Type B pancreatic cell (in vitro differentiated cells): ENCODE data around the gene EPN3. TPM values are rescaled to one million over a fixed set of nuclear protein-coding genes. Genes with fewer than 3 reads are reported as not detected.

ENCODE experiments used
- DNase-seq: peaks from one replicate; pipeline ENCODE4 v3.0.0; 2021; ENCODE audit warnings: mixed read lengths; ENCODE audit not compliant: unreplicated experiment; ENCODE audit errors: extremely low spot score
- H3K27ac Mint-ChIP-seq: 2 replicates; pipeline ENCODE4 v1.8.0; 2021; ENCODE audit warnings: mild to moderate bottlenecking, mixed read lengths
- H3K27me3 Mint-ChIP-seq: 2 replicates; pipeline ENCODE4 v1.8.0; 2021; ENCODE audit warnings: mixed read lengths
- H3K36me3 Mint-ChIP-seq: 2 replicates; pipeline ENCODE4 v1.8.0; 2021; ENCODE audit warnings: mixed read lengths
- H3K4me1 Mint-ChIP-seq: one replicate; pipeline ENCODE4 v1.8.0; 2021; ENCODE audit warnings: mixed read lengths; ENCODE audit not compliant: unreplicated experiment
- H3K4me3 Mint-ChIP-seq: 2 replicates; pipeline ENCODE4 v1.8.0; 2021; ENCODE audit warnings: mild to moderate bottlenecking, mixed read lengths
- H3K9me3 Mint-ChIP-seq: 2 replicates; pipeline ENCODE4 v1.8.0; 2021; ENCODE audit warnings: mixed read lengths
- total RNA-seq: library from RNA; stranded (reverse); gene quantifications from 2 replicates; pipeline ENCODE4 v1.2.1, GENCODE V29; 2021; ENCODE audit warnings: low replicate concordance
- TF ChIP-seq, protein P1 (sequence below): fragments of 200-600 bp; sonication (generic); conservative IDR thresholded peaks from 2 replicates; pipeline ENCODE4 v1.5.0; 2021; ENCODE audit warnings: antibody characterized with exemption, mild to moderate bottlenecking

Gene EPN3
- total RNA-seq, 1 donor from 2014 or later, result 41.7 TPM

- Mint-ChIP-seq H3K4me1 (peaks cover 15% of the 10 kb centered on the region), H3K27ac (no peak overlapping the region), H3K27me3 (peaks cover 51% of the 10 kb centered on the region), H3K36me3 (no peaks in the 10 kb centered on the region), H3K9me3 (no peaks in the 10 kb centered on the region), H3K4me3 (peak overlapping the region; percentile 72)
- DNase-seq, result no peak
- TF ChIP-seq, protein P1, sequence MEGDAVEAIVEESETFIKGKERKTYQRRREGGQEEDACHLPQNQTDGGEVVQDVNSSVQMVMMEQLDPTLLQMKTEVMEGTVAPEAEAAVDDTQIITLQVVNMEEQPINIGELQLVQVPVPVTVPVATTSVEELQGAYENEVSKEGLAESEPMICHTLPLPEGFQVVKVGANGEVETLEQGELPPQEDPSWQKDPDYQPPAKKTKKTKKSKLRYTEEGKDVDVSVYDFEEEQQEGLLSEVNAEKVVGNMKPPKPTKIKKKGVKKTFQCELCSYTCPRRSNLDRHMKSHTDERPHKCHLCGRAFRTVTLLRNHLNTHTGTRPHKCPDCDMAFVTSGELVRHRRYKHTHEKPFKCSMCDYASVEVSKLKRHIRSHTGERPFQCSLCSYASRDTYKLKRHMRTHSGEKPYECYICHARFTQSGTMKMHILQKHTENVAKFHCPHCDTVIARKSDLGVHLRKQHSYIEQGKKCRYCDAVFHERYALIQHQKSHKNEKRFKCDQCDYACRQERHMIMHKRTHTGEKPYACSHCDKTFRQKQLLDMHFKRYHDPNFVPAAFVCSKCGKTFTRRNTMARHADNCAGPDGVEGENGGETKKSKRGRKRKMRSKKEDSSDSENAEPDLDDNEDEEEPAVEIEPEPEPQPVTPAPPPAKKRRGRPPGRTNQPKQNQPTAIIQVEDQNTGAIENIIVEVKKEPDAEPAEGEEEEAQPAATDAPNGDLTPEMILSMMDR, result no peak
Measured at GRCh38 chr17:50558581-50558940, 26.0 kb downstream of the EPN3 start.

- no peaks in the 10 kb centered on the region for H3K36me3 Mint-ChIP-seq
- no peak for DNase-seq
- TF ChIP-seq, protein P1, result no peak
- peak overlapping the region; percentile 73 for H3K4me3 Mint-ChIP-seq
- H3K9me3 Mint-ChIP-seq, result no peaks in the 10 kb centered on the region
- H3K4me1 Mint-ChIP-seq, result peaks cover 19% of the 10 kb centered on the region
- peaks cover 54% of the 10 kb centered on the region for H3K27me3 Mint-ChIP-seq
- H3K27ac Mint-ChIP-seq, result no peak overlapping the region
Measured at GRCh38 chr17:50558941-50559614, 26.5 kb downstream of the EPN3 start.

DNA sequence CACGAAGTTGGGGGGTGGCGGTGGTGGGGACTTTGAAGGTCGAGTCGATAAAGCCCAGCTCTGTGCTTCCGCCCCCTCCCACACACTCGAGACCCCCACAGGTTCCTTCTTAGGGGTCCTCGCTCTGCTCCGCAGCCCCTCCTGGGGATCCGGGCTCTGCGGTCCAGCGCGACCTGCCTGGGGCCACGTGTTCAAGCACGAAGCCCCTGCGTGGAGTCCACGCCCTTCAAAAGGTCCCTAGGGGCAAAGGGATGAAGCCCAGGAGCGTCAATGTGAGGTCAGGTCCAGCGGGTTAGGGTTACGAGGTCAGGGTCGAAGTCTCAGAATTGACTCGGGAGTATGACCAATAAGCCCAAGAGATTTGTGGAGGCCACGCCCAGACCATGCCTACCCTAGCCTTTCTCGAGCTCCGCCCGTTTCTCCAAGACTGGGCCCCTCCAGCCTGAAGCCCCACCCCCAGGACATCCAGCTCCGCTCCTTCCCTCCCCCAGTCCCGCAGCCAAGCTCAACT, 27.2 kb downstream of the EPN3 start:
- H3K36me3 Mint-ChIP-seq, result no peaks in the 10 kb centered on the region
- peaks cover 19% of the 10 kb centered on the region for H3K4me1 Mint-ChIP-seq
- peak overlapping the region; percentile 92 for H3K4me3 Mint-ChIP-seq
- H3K27ac Mint-ChIP-seq, result peak overlapping the region; percentile 53
- peak; percentile 82 for DNase-seq
- H3K9me3 Mint-ChIP-seq, result no peaks in the 10 kb centered on the region
- H3K27me3 Mint-ChIP-seq, result peaks cover 56% of the 10 kb centered on the region
- TF ChIP-seq, protein P1, result no peak

GRCh38 chr17:50560185-50560824, 27.8 kb downstream of the EPN3 start, which contains the start of gene CACNA1G:
TSS of gene CACNA1G (plus strand) at chr17:50560715. CDS start at chr17:50561460, 745 bp downstream.
- H3K4me1 Mint-ChIP-seq, result peaks cover 24% of the 10 kb centered on the region
- peaks cover 61% of the 10 kb centered on the region for H3K27me3 Mint-ChIP-seq
- TF ChIP-seq, protein P1, result no peak
- peak; percentile 98 for DNase-seq
- no peaks in the 10 kb centered on the region for H3K9me3 Mint-ChIP-seq
- peak within 1 kb of the TSS; percentile 92 for H3K4me3 Mint-ChIP-seq
- H3K36me3 Mint-ChIP-seq, result no peaks in the 10 kb centered on the region
- H3K27ac Mint-ChIP-seq, result peak within 1 kb of the TSS; percentile 53

DNA sequence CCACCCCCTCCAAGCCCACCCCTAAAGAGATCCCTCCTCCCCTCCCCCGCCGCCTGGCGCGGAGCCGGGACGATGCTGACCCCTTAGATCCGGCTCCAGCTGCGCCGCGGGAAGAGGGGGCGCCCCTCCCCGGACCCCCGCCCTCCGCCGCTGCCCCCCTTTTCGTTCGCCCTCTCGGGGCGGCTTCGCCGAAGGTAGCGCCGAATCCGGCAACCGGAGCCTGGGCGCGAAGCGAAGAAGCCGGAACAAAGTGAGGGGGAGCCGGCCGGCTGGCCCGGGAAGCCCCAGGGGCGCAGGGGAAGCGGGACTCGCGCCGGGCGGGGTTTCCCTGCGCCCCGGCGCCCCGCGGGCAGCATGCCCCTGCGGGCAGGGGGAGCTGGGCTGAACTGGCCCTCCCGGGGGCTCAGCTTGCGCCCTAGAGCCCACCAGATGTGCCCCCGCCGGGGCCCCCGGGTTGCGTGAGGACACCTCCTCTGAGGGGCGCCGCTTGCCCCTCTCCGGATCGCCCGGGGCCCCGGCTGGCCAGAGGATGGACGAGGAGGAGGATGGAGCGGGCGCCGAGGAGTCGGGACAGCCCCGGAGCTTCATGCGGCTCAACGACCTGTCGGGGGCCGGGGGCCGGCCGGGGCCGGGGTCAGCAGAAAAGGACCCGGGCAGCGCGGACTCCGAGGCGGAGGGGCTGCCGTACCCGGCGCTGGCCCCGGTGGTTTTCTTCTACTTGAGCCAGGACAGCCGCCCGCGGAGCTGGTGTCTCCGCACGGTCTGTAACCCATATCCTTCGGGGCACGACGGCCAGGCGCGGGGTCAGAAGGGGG, 28.6 kb downstream of the EPN3 start:
- H3K36me3 Mint-ChIP-seq, result no peaks in the 10 kb centered on the region
- H3K27me3 Mint-ChIP-seq, result peaks cover 67% of the 10 kb centered on the region
- no peak for DNase-seq
- H3K4me3 Mint-ChIP-seq, result peak overlapping the region; percentile 44
- H3K27ac Mint-ChIP-seq, result no peak overlapping the region
- TF ChIP-seq, protein P1, result no peak
- H3K4me1 Mint-ChIP-seq, result peaks cover 30% of the 10 kb centered on the region
- no peaks in the 10 kb centered on the region for H3K9me3 Mint-ChIP-seq
